ENCODE results near the gene UBE2J2. TPM values are rescaled to one million over a fixed set of nuclear protein-coding genes. Genes with fewer than 3 reads are reported as not detected.

The UBE2J2 gene
- total and polyA plus RNA-seq, 8 donors: 14.0 to 252 (median 46.5) TPM

- intact Hi-C loops (cut with DNase I; ENCODE audit: low total_unique reads): no loop called here
- TF ChIP-seq EP300 (IDR thresholded peaks at IDR 0.05) (no peak), CTCF (IDR thresholded peaks at IDR 0.05) (peak in 3 of 7 experiments; percentile 8 to 10 (median 9)), POLR2AphosphoS5 (IDR thresholded peaks at IDR 0.05) (peak; percentile 34 to 60 (median 49)), POLR2A (IDR thresholded peaks at IDR 0.05) (no peak)
- 0 to 1% (median 1%) methylated on average over 24 to 125 of the region's 131 CpGs; no CpG with 5 or more reads in 1 of the 5 donors for WGBS, 5 donors
Observed at GRCh38 chr1:1307923-1308755, 34.5 kb upstream of the UBE2J2 start, which contains the start of the genes ACAP3 and PUSL1. Gene ACAP3 (minus strand): TSS chr1:1307930. CDS start chr1:1307815, 115 bp downstream. Gene PUSL1 (plus strand): TSS chr1:1308597. CDS start chr1:1308644, 47 bp downstream.

GRCh38 chr1:1307261-1307922 is 33.7 kb upstream of the UBE2J2 start:
- peak overlapping the region; percentile 87 to 99 (median 96) for H3K27ac ChIP-seq
- no peaks in the 10 kb centered on the region for H3K9me3 ChIP-seq
- DNase-seq: peak in 1 of 2 donors; percentile 49
- peaks cover 5 to 26% (median 25%) of the 10 kb centered on the region in 4 donors for H3K36me3 ChIP-seq
- H3K4me3 ChIP-seq: peak overlapping the region; percentile 88 to 91 (median 90)
- peaks cover 44 to 73% (median 64%) of the 10 kb centered on the region in 4 donors for H3K4me1 ChIP-seq
- intact Hi-C loops (cut with DNase I; ENCODE audit: low total_unique reads): no loop called here
- TF ChIP-seq EP300 (IDR thresholded peaks at IDR 0.05) (no peak), CTCF (IDR thresholded peaks at IDR 0.05) (no peak), POLR2AphosphoS5 (IDR thresholded peaks at IDR 0.05) (no peak)
- H3K27me3 ChIP-seq: no peaks in the 10 kb centered on the region
- 0 to 2% (median 1%) methylated on average over 25 to 83 of the region's 83 CpGs for WGBS, 5 donors

More at GRCh38 chr1:1307923-1308755, 34.5 kb upstream of the UBE2J2 start, which contains the start of the genes ACAP3 and PUSL1:
- Histone ChIP-seq H3K27ac (peak within 1 kb of the TSS; percentile 93 to 99 (median 96)), H3K27me3 (no peaks in the 10 kb centered on the region), H3K9me3 (no peaks in the 10 kb centered on the region), H3K4me3 (peak within 1 kb of the TSS; percentile 88 to 91 (median 90)), H3K4me1 (peaks cover 44 to 66% (median 61%) of the 10 kb centered on the region in 4 donors), H3K36me3 (peaks cover 13 to 33% (median 32%) of the 10 kb centered on the region in 4 donors)
- peak; percentile 89 to 97 for DNase-seq

GRCh38 chr1:1306661-1307260 is 33.1 kb upstream of the UBE2J2 start:
- Histone ChIP-seq H3K27ac (peak overlapping the region in 4 of 5 donors; percentile 93 to 99 (median 96)), H3K4me1 (peaks cover 44 to 73% (median 64%) of the 10 kb centered on the region in 4 donors), H3K27me3 (no peaks in the 10 kb centered on the region), H3K9me3 (no peaks in the 10 kb centered on the region), H3K36me3 (peaks cover 0 to 20% (median 18%) of the 10 kb centered on the region in 4 donors), H3K4me3 (peak overlapping the region; percentile 88 to 91 (median 90))
- intact Hi-C loops (cut with DNase I; ENCODE audit: low total_unique reads): no loop called here
- no peak for TF ChIP-seq EP300 (IDR thresholded peaks at IDR 0.05)
- TF ChIP-seq CTCF (IDR thresholded peaks at IDR 0.05): no peak
- TF ChIP-seq POLR2AphosphoS5 (IDR thresholded peaks at IDR 0.05): no peak
- no peak for TF ChIP-seq POLR2A (IDR thresholded peaks at IDR 0.05)
- WGBS, 5 donors: 25 to 30% (median 28%) methylated on average over 24 to 27 of the region's 27 CpGs
- peak in 1 of 2 donors; percentile 55 for DNase-seq

All from stomach (tissue), 9 donors.